B cell (primary cell): ENCODE results near the gene HOXB3. TPM values are rescaled to one million over a fixed set of nuclear protein-coding genes. Genes with fewer than 3 reads are reported as not detected.

Experiments used
- ATAC-seq: fragments of 200-7000 bp; cut with Tn5 transposase; one replicate; pipeline ENCODE4 v1.10.0; 2021; ENCODE audit warnings: low read depth, mild to moderate bottlenecking, moderate number of reproducible peaks, moderate library complexity
- CTCF ChIA-PET: fragments of 350-600 bp; sonication (Branson Sonifier 250); formaldehyde crosslinking; loops from one replicate; lab custom pipeline; 2021; ENCODE audit warnings: antibody characterized with exemption, inconsistent platforms; lab: Charles Lee
- POLR2A ChIA-PET: fragments of 350-600 bp; sonication (Branson Sonifier 250); formaldehyde crosslinking; loops from one replicate; lab custom pipeline; 2021; ENCODE audit warnings: antibody characterized with exemption; lab: Charles Lee
- DNase-seq: peaks from one replicate; pipeline ENCODE4 v3.0.0; 2013
- H2AFZ ChIP-seq: 2 replicates; pipeline ENCODE4 v1.6.1; 2012; ENCODE audit warnings: mild to moderate bottlenecking, low read depth, low read length; ENCODE audit not compliant: insufficient read depth, poor library complexity, severe bottlenecking
- H3K27ac ChIP-seq, 2 donors: 1 replicate in 1 of 2; 2 replicates in 1 of 2; pipeline ENCODE4 v1.5.1; 2012 to 2013; ENCODE audit warnings: low read length in 2 of 2, mild to moderate bottlenecking in 2 of 2, moderate library complexity in 1 of 2
- H3K27me3 ChIP-seq, 4 experiments: fragments of 200-600 bp in 1 of 4; sonication (generic) in 1 of 4; replicated peaks in 1 of 4; 1 replicate in 2 of 4; 2 replicates in 2 of 4; pipeline versions ENCODE4 v1.6.1 to v1.7.0; 2013 to 2016; ENCODE audit warnings: low read length in 3 of 4, mild to moderate bottlenecking in 2 of 4, mixed read lengths in 1 of 4, moderate library complexity in 1 of 4; ENCODE audit not compliant: insufficient read depth in 4 of 4, control insufficient read depth in 3 of 4; ENCODE audit errors: control extremely low read depth in 1 of 4
- H3K36me3 ChIP-seq, 2 experiments: replicated peaks in 1 of 2; 1 replicate in 1 of 2; 2 replicates in 1 of 2; pipeline versions ENCODE4 v1.6.1 to v1.7.1; 2013; ENCODE audit warnings: low read length in 1 of 2; ENCODE audit not compliant: insufficient read depth in 2 of 2, control insufficient read depth in 1 of 2; ENCODE audit errors: control extremely low read depth in 1 of 2, extremely low read depth in 1 of 2
- H3K4me1 ChIP-seq, 2 donors: fragments of 200-600 bp in 1 of 2; sonication (generic) in 1 of 2; 1 replicate in 1 of 2; 2 replicates in 1 of 2; pipeline versions ENCODE4 v1.5.1 to v1.6.1; 2013 to 2017; ENCODE audit warnings: low read length in 2 of 2; ENCODE audit not compliant: control insufficient read depth in 2 of 2, insufficient read depth in 2 of 2
- H3K4me2 ChIP-seq: replicated peaks from 2 replicates; pipeline ENCODE3; 2012; ENCODE audit warnings: mild to moderate bottlenecking, low read depth, low read length; ENCODE audit not compliant: poor library complexity, severe bottlenecking
- H3K4me3 ChIP-seq, 5 experiments: fragments of 200-600 bp in 1 of 5; sonication (generic) in 1 of 5; 1 replicate in 3 of 5; 2 replicates in 2 of 5; pipeline versions ENCODE4 v1.5.1 to v1.7.0; 2011 to 2016; ENCODE audit warnings: low read length in 4 of 5, mild to moderate bottlenecking in 4 of 5, low read depth in 2 of 5, control low read depth in 1 of 5, moderate library complexity in 1 of 5; ENCODE audit not compliant: insufficient read depth in 1 of 5; ENCODE audit errors: control extremely low read depth in 1 of 5, extremely low read depth in 1 of 5
- H3K79me2 ChIP-seq: fragments of 200-600 bp; sonication (generic); one replicate; pipeline ENCODE4 v1.6.0; 2016; ENCODE audit warnings: low read length; ENCODE audit not compliant: control insufficient read depth, insufficient read depth
- H3K9ac ChIP-seq: fragments of 200-600 bp; sonication (generic); 2 replicates; pipeline ENCODE4 v1.6.1; 2017; ENCODE audit warnings: mild to moderate bottlenecking, low read length, moderate library complexity
- H3K9me3 ChIP-seq, 3 donors: one replicate each; pipeline versions ENCODE4 v1.6.1 to v1.7.1; 2013; ENCODE audit warnings: low read length in 2 of 3; ENCODE audit not compliant: control insufficient read depth in 2 of 3, insufficient read depth in 1 of 3; ENCODE audit errors: control extremely low read depth in 1 of 3
- H4K20me1 ChIP-seq: 2 replicates; pipeline ENCODE4 v1.6.0; 2012; ENCODE audit warnings: mild to moderate bottlenecking, low read length; ENCODE audit not compliant: insufficient read depth, control insufficient read depth, poor library complexity, severe bottlenecking
- H3K27ac Mint-ChIP-seq: one replicate; pipeline ENCODE4 v1.8.0; 2021; ENCODE audit warnings: mixed read lengths
- H3K27me3 Mint-ChIP-seq: one replicate; pipeline ENCODE4 v1.8.0; 2021; ENCODE audit warnings: mixed read lengths
- H3K4me1 Mint-ChIP-seq: one replicate; pipeline ENCODE4 v1.8.0; 2021; ENCODE audit warnings: mixed read lengths
- H3K4me3 Mint-ChIP-seq: one replicate; pipeline ENCODE4 v1.8.0; 2021; ENCODE audit warnings: mixed read lengths
- H3K9me3 Mint-ChIP-seq: one replicate; pipeline ENCODE4 v1.8.0; 2022; ENCODE audit warnings: mixed read lengths; ENCODE audit not compliant: insufficient read depth
- EZH2 ChIP-seq: IDR thresholded peaks from 2 replicates; pipeline ENCODE4 v1.6.1; 2012; ENCODE audit warnings: borderline replicate concordance, low read depth, mild to moderate bottlenecking, moderate library complexity, low read length; ENCODE audit not compliant: insufficient read depth, poor library complexity, severe bottlenecking
- WGBS: methylation state at CpG from one replicate; pipeline ENCODE4 v1.1.5; 2013; ENCODE audit warnings: missing lambda C conversion rate; ENCODE audit not compliant: insufficient coverage; 5-methylcytosine and 5-hydroxymethylcytosine counted together
- intact Hi-C: fragments of 100-400 bp; cut with micrococcal nuclease; formaldehyde crosslinking; loops from one replicate; pipeline ENCODE4 v1.10.0; 2022
- polyA plus RNA-seq: library from polyadenylated mRNA; depleted of rRNA; stranded (reverse); fragments of >200 nt; gene quantifications from 2 replicates; pipeline ENCODE4 v1.2.3, GENCODE V29; 2012
- total RNA-seq, 2 donors: library from RNA; stranded (reverse); fragments of 120-200 nt in 1 of 2; gene quantifications; 1 replicate in 1 of 2; 2 replicates in 1 of 2; pipeline versions ENCODE4 v1.2.3 to v1.2.4, GENCODE V29; 2013 to 2022
- TF ChIP-seq, protein P1 (sequence below): fragments of 200-600 bp; IDR thresholded peaks from one replicate; pipeline ENCODE4 v1.8.0; 2022; ENCODE audit warnings: antibody characterized with exemption, mild to moderate bottlenecking

HOXB3 gene
- total and polyA plus RNA-seq, 2 donors (not counting 1 experiment from before 2014, with no cell fraction given): 3.0 to 4.0 TPM

DNA sequence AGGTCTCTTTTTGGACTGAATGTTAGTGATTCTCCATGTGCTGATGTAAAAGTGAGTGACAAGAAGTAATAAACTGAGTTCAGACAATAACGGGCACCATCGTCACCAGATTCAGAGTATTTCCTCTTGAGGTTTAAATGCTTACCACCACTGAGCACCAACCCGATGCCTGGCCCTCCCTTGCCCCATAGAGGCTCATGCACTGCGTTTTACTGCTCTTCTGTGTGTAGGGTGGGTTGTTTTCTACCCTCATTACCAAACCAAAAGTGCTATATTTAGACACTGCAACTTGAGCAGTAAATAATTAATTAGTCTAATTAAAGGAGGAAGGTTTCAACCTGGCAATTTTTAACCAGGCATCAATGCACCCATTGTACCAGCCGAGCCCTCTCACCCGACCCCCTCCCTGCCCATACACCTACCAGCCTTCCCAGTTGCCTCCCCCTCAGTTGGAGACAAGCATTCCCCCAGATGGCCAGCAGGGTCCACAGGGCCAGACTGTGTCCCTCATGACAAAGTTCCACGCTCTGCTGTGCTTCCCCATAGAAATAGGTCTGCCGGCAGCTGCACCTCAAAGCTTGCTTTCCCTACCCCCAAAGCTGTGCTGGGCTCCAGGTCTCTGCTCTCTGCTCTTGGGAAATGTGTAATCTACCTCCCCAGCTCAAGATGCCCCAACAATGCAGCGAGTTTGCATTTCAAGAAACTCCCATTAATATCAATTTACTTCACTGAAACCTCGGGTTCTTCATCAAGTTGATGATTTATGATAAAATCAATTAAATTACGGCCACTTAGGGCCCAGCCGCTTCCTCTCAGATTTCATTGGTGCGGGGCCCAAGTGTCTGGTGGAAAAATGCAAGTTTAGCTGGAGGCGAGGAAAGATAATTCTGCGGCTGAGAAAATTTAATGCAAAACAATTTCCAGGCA is 27.9 kb downstream of the HOXB3 start:
- H3K4me1 ChIP-seq: no peaks in the 10 kb centered on the region
- no peak overlapping the region for H3K4me2 ChIP-seq
- peaks cover 0 to 3% (median 0%) of the 10 kb centered on the region in 3 donors for H3K9me3 ChIP-seq
- H3K9me3 Mint-ChIP-seq: no peaks in the 10 kb centered on the region
- WGBS: 81% methylated on average over 8 of the region's 15 CpGs
- H3K27me3 ChIP-seq: peaks cover 0 to 43% (median 8%) of the 10 kb centered on the region in 4 experiments
- peaks cover 3% of the 10 kb centered on the region for H3K4me1 Mint-ChIP-seq
- H3K36me3 ChIP-seq: no peaks in the 10 kb centered on the region
- ChIA-PET POLR2A (no interaction called here), CTCF (interaction anchor here (0.6 kb wide), 1 partner anchor 1939 kb away, joined by 7 read pairs; no protein-coding TSS in a partner anchor)
- no peak for DNase-seq
- no peak overlapping the region for H3K27ac ChIP-seq
- H4K20me1 ChIP-seq: no peaks in the 10 kb centered on the region
- no peak overlapping the region for H2AFZ ChIP-seq
- H3K4me3 ChIP-seq: no peak overlapping the region
- TF ChIP-seq, protein P1, sequence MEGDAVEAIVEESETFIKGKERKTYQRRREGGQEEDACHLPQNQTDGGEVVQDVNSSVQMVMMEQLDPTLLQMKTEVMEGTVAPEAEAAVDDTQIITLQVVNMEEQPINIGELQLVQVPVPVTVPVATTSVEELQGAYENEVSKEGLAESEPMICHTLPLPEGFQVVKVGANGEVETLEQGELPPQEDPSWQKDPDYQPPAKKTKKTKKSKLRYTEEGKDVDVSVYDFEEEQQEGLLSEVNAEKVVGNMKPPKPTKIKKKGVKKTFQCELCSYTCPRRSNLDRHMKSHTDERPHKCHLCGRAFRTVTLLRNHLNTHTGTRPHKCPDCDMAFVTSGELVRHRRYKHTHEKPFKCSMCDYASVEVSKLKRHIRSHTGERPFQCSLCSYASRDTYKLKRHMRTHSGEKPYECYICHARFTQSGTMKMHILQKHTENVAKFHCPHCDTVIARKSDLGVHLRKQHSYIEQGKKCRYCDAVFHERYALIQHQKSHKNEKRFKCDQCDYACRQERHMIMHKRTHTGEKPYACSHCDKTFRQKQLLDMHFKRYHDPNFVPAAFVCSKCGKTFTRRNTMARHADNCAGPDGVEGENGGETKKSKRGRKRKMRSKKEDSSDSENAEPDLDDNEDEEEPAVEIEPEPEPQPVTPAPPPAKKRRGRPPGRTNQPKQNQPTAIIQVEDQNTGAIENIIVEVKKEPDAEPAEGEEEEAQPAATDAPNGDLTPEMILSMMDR: no peak
- no peak for TF ChIP-seq EZH2
- intact Hi-C loops: no loop called here
- H3K4me3 Mint-ChIP-seq: no peak overlapping the region
- H3K27ac Mint-ChIP-seq: no peak overlapping the region
- H3K79me2 ChIP-seq: no peaks in the 10 kb centered on the region
- H3K9ac ChIP-seq: no peak overlapping the region
- ATAC-seq: no peak
- peaks cover 21% of the 10 kb centered on the region for H3K27me3 Mint-ChIP-seq
